ENCODE measurements around the gene IMP3.

Gene IMP3

DNA sequence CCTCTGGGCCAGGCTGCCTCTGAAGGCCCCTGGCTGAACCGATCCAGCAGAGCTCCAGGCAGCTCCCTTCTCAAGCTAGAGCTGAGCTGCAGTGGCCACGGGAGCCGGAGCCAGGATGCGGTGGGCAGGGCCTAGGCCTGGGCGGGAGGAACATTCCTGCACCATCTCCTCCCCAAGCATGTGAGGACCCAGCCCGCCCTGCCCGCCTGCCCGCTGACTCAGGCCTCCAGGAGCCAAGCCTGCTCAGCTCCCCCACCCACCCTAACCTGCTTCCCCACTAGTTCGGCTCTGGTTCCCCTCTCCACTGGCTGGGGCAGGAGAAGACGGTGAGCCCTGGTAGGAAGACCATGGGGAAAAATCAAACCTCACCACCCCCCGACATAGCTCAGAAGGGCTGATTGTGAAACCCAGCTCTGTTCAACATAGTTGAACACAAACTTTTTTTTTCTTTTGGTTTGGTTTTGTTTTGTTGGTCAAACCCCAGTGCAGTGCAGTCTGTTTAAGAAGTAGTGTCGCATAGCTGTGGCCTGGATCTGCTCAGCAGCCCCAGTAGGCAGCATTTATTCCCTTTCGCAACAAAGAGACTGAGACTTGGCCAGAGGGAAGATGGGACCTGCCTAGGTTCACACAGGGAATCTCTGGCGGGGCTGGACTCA, 21.2 kb upstream of the IMP3 start:
- TF ChIP-seq, protein P1, sequence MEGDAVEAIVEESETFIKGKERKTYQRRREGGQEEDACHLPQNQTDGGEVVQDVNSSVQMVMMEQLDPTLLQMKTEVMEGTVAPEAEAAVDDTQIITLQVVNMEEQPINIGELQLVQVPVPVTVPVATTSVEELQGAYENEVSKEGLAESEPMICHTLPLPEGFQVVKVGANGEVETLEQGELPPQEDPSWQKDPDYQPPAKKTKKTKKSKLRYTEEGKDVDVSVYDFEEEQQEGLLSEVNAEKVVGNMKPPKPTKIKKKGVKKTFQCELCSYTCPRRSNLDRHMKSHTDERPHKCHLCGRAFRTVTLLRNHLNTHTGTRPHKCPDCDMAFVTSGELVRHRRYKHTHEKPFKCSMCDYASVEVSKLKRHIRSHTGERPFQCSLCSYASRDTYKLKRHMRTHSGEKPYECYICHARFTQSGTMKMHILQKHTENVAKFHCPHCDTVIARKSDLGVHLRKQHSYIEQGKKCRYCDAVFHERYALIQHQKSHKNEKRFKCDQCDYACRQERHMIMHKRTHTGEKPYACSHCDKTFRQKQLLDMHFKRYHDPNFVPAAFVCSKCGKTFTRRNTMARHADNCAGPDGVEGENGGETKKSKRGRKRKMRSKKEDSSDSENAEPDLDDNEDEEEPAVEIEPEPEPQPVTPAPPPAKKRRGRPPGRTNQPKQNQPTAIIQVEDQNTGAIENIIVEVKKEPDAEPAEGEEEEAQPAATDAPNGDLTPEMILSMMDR (conservative IDR thresholded peaks at IDR 0.05), result no peak
- no peak for TF ChIP-seq ZFX (IDR thresholded peaks at IDR 0.05)
- H3K27ac ChIP-seq, result no peak overlapping the region

DNA sequence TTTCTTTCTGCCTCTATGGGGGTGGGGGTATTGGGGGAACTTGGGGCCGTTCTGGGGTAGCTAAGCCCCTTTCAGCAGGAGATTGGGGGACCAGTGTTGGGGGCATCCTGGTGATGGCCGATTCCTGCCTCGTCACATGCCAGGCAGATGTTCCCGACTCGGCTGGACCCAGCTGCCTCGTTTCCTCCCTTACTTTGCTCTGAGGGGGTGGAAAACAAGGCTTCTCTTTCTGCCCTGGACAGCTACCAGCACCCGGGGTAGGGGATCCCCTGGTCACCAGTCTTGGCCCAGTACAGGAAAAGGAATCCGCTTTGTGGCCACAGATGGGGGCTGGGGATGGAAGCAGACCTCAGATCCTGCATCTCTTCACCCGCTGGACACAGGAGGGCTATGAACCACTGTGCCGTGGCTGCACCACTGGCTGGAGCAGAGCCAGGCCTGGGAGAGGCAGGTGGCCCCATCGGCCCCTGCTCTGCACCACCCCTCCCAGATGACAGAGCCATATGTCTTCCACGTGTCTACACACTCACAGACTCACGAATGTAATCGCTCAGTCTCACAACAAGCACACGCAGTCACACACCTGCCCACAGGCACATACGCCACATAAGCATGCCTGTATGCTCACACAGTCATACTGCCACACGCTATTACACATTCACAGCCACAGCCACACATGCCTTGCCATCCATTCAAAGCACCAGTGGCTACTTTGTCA, 20.1 kb upstream of the IMP3 start:
- TF ChIP-seq, protein P1 (conservative IDR thresholded peaks at IDR 0.05), result no peak
- TF ChIP-seq ZFX (IDR thresholded peaks at IDR 0.05), result no peak
- H3K27ac ChIP-seq, result no peak overlapping the region

DNA sequence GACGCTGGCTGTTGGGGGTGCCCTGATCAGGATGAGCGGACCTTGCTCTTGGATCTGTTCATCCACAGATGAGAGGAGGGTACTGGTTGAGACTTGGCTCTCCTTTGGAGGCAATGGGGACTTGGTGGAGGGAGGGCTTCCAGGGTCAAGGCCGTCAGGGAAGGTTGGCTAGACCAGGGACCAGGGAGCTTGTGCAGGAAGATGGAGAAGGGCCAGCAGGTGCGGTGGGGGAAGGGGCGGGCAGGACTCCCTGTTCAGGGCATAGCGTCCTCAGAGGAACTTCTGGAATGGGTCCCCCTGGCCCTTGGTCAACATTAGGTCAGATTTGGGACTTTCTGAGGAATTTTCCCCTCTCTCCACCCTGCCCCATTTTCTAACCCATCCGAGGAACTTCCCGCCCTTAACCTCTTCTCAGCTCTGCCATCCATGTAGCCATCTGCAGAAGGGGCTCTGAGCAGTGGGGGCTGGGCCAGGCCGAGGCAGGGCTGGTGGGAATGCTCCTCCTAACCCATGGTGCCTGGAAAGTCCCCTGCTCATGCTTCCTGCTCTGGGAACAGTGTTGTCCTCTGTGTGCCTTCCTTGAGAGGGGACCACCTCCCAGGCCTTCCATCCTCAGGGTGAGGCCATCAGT, 19.2 kb upstream of the IMP3 start:
- H3K27ac ChIP-seq, result no peak overlapping the region
- TF ChIP-seq ZFX (IDR thresholded peaks at IDR 0.05), result no peak
- TF ChIP-seq, protein P1 (conservative IDR thresholded peaks at IDR 0.05), result no peak

DNA sequence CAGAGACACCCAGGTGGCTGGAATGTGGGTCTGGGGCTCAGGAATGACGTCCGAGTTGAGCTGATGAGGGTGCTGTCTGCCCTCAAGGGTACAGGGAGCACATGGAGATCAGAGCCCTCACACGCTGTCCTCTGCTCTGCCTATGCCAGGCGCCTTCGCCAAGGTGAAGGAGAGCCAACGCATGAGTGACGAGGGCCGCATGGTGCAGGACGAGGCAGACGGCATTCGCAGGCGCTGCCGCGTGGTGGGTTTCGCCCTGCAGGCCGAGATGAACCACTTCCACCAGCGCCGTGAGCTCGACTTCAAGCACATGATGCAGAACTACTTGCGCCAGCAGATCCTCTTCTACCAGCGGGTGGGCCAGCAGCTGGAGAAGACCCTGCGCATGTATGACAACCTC, 16.8 kb upstream of the IMP3 start:
- no peak for TF ChIP-seq ZFX (IDR thresholded peaks at IDR 0.05)
- TF ChIP-seq, protein P1 (conservative IDR thresholded peaks at IDR 0.05), result no peak
- H3K27ac ChIP-seq, result no peak overlapping the region

DNA sequence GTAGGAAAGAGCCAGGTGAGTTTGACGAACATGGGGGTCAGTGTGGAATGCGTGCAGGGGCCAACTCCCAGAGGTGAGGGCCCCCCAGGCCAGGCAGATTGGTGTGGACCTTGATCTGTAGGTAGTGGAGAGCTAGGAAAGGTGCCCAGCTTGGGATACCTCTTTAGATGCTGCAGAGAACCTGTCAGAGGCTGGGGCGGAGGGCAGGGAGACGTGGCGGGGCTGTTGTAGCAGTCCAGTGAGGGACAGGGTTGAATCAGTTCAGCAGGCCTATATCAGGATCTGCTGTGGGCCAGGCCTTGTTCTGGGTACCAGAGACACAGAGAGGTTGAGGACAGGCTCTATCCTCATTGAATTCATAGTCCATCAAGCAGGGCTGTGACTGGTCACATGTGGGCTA, 16.3 kb upstream of the IMP3 start:
- TF ChIP-seq, protein P1 (conservative IDR thresholded peaks at IDR 0.05), result no peak
- TF ChIP-seq ZFX (IDR thresholded peaks at IDR 0.05), result no peak

DNA sequence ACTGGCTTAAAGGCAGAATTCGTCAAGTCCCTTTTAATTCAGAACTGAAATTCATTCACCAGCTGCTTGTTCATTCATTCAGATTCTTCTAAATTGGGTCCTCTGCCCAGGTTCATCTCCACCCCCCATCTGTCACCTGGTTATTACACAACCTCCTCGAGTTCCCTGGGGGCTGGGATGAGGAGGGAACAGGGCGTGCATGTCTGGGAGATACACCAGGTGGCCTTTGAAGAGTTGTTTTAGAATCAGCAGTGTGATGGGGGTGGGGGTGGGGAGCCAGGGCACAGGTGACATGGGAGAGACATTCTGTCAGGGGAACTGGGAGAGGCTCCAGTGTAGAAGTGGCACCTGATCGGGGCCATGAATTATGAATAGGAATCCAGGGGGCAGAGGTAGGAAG, 15.9 kb upstream of the IMP3 start:
- no peak for TF ChIP-seq ZFX (IDR thresholded peaks at IDR 0.05)
- TF ChIP-seq, protein P1 (conservative IDR thresholded peaks at IDR 0.05), result no peak
- H3K27ac ChIP-seq, result no peak overlapping the region

More for the DNA sequence above, 16.3 kb upstream of the IMP3 start:
- H3K27ac ChIP-seq, result no peak overlapping the region

Measured in C4-2B (cell line).